OCI-LY1 (cell line): ENCODE results near the gene GLTPD2.

Experiments
- H2AFZ ChIP-seq: fragments of 200-600 bp; sonication (generic), shearing (Covaris generic); 2 replicates; pipeline ENCODE4 v1.6.0; 2014; ENCODE audit warnings: antibody characterized with exemption, mild to moderate bottlenecking, low read length
- H3F3A ChIP-seq: fragments of 200-600 bp; sonication (generic), shearing (Covaris generic); 2 replicates; pipeline ENCODE4 v1.6.0; 2014; ENCODE audit warnings: mild to moderate bottlenecking, antibody characterized with exemption, low read length, moderate library complexity; ENCODE audit not compliant: insufficient read depth
- H3K27ac ChIP-seq: fragments of 200-600 bp; sonication (generic); 2 replicates; pipeline ENCODE4 v1.5.1; 2014; ENCODE audit warnings: low read length, mixed run types, mild to moderate bottlenecking, low read depth; ENCODE audit not compliant: poor library complexity, severe bottlenecking
- H3K27me3 ChIP-seq: fragments of 200-600 bp; sonication (generic); 2 replicates; pipeline ENCODE4 v1.6.0; 2014; ENCODE audit warnings: antibody characterized with exemption, mild to moderate bottlenecking, low read length, moderate library complexity; ENCODE audit not compliant: insufficient read depth
- H3K36me3 ChIP-seq: fragments of 200-600 bp; sonication (generic); 2 replicates; pipeline ENCODE4 v1.6.1; 2014; ENCODE audit warnings: mild to moderate bottlenecking, antibody characterized with exemption, low read length, moderate library complexity, mixed read lengths; ENCODE audit not compliant: insufficient read depth
- H3K4me1 ChIP-seq: fragments of 200-600 bp; sonication (generic); 2 replicates; pipeline ENCODE4 v1.5.1; 2014; ENCODE audit warnings: mild to moderate bottlenecking, low read length, moderate library complexity; ENCODE audit not compliant: insufficient read depth, severe bottlenecking
- H3K4me2 ChIP-seq: fragments of 200-600 bp; sonication (generic), shearing (Covaris generic); 2 replicates; pipeline ENCODE4 v1.6.1; 2014; ENCODE audit warnings: low read length
- H3K4me3 ChIP-seq: fragments of 200-600 bp; sonication (generic); 2 replicates; pipeline ENCODE4 v1.5.1; 2014; ENCODE audit warnings: low read length, low read depth, mild to moderate bottlenecking, mixed read lengths; ENCODE audit not compliant: poor library complexity, severe bottlenecking
- H3K79me2 ChIP-seq: fragments of 200-600 bp; shearing (Covaris generic); 2 replicates; pipeline ENCODE4 v1.6.1; 2016; ENCODE audit warnings: mixed run types, low read length, mixed read lengths; ENCODE audit not compliant: insufficient read depth
- H3K9ac ChIP-seq: fragments of 200-600 bp; sonication (generic), shearing (Covaris generic); 2 replicates; pipeline ENCODE4 v1.6.1; 2014; ENCODE audit warnings: mild to moderate bottlenecking, low read length, mixed read lengths
- H3K9me2 ChIP-seq: fragments of 200-600 bp; sonication (generic), shearing (Covaris generic); 2 replicates; pipeline ENCODE4 v1.6.1; 2014; ENCODE audit warnings: low read depth, mild to moderate bottlenecking, low read length, mixed read lengths
- H3K9me3 ChIP-seq: fragments of 200-600 bp; shearing (Covaris generic); 2 replicates; pipeline ENCODE4 v1.6.1; 2014; ENCODE audit warnings: low read length, mixed read lengths
- H4K20me1 ChIP-seq: fragments of 200-600 bp; sonication (generic), shearing (Covaris generic); 2 replicates; pipeline ENCODE4 v1.6.0; 2016; ENCODE audit warnings: mild to moderate bottlenecking, low read length; ENCODE audit not compliant: insufficient read depth
- EZH2 ChIP-seq: fragments of 200-600 bp; sonication (generic), shearing (Covaris generic); IDR thresholded peaks from 2 replicates; pipeline ENCODE4 v1.8.0; 2017; ENCODE audit warnings: borderline replicate concordance, mixed run types, mild to moderate bottlenecking, antibody characterized with exemption, low read length, moderate library complexity, mixed read lengths
- TF ChIP-seq, protein P1 (sequence below): fragments of 200-600 bp; sonication (generic), shearing (Covaris generic); IDR thresholded peaks from 2 replicates; pipeline ENCODE4 v1.5.1; 2017; ENCODE audit warnings: mild to moderate bottlenecking, antibody characterized with exemption, low read length, moderate library complexity, mixed read lengths

GLTPD2 gene

DNA sequence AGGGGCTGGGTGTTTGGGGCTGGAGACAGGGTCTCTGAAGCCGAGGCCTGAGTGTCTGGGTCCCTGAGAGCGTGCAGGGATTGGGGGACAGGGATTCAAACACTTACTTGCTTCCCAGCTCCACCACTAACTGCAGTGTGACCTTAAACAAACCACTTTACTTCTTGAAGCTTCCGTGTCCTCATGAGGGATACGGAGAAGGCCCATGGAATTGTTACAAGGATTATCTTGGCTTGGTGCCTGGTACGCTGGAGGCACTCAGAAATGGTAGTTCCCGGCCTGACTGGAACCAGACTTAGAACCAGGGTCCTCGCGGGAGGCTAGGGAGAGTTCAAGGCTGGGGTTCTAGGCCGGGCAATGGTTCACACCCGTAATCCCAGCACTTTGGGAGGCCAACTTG, 46.1 kb upstream of the GLTPD2 start:
- Histone ChIP-seq H3K27me3 (peaks cover 9% of the 10 kb centered on the region), H3K4me1 (peaks cover 15% of the 10 kb centered on the region), H3K27ac (no peak overlapping the region), H3K9me3 (no peaks in the 10 kb centered on the region), H3K4me2 (no peak overlapping the region), H3K9ac (no peak overlapping the region), H3F3A (no peaks in the 10 kb centered on the region), H3K4me3 (no peak overlapping the region), H3K79me2 (no peaks in the 10 kb centered on the region), H3K36me3 (no peaks in the 10 kb centered on the region), H2AFZ (no peak overlapping the region), H4K20me1 (no peaks in the 10 kb centered on the region), H3K9me2 (no peaks in the 10 kb centered on the region)
- TF ChIP-seq EZH2: no peak
- TF ChIP-seq, protein P1, sequence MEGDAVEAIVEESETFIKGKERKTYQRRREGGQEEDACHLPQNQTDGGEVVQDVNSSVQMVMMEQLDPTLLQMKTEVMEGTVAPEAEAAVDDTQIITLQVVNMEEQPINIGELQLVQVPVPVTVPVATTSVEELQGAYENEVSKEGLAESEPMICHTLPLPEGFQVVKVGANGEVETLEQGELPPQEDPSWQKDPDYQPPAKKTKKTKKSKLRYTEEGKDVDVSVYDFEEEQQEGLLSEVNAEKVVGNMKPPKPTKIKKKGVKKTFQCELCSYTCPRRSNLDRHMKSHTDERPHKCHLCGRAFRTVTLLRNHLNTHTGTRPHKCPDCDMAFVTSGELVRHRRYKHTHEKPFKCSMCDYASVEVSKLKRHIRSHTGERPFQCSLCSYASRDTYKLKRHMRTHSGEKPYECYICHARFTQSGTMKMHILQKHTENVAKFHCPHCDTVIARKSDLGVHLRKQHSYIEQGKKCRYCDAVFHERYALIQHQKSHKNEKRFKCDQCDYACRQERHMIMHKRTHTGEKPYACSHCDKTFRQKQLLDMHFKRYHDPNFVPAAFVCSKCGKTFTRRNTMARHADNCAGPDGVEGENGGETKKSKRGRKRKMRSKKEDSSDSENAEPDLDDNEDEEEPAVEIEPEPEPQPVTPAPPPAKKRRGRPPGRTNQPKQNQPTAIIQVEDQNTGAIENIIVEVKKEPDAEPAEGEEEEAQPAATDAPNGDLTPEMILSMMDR: no peak

GRCh38 chr17:4743216-4743615, 45.5 kb upstream of the GLTPD2 start:
- TF ChIP-seq, protein P1: no peak
- no peak for TF ChIP-seq EZH2
- H3K4me1 ChIP-seq: peaks cover 21% of the 10 kb centered on the region
- no peaks in the 10 kb centered on the region for H3F3A ChIP-seq
- no peak overlapping the region for H3K9ac ChIP-seq
- no peaks in the 10 kb centered on the region for H3K9me3 ChIP-seq
- H3K9me2 ChIP-seq: no peaks in the 10 kb centered on the region
- no peak overlapping the region for H3K4me2 ChIP-seq
- no peaks in the 10 kb centered on the region for H3K36me3 ChIP-seq
- no peaks in the 10 kb centered on the region for H4K20me1 ChIP-seq
- H3K27ac ChIP-seq: no peak overlapping the region
- no peaks in the 10 kb centered on the region for H3K79me2 ChIP-seq
- H3K4me3 ChIP-seq: no peak overlapping the region
- peaks cover 9% of the 10 kb centered on the region for H3K27me3 ChIP-seq
- no peak overlapping the region for H2AFZ ChIP-seq

DNA sequence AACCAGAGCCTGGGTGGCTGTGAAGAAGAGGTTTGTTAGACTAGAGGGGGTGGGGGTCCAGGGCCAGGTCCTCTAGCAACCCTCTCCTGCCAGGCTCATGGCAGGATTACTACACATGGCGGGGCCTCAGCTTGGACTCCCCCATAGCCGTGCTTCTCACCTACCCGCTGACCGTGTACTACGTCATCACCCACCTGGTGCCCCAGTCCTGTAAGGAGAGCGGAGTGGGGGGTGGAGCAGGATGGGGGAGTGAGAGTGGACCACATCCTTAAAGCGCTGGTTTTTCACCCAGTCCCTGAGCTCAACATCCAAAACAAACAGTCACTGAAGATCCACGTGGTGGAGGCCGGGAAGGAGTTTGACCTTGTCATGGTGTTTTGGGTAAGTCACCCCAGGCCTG, 44.9 kb upstream of the GLTPD2 start:
- no peaks in the 10 kb centered on the region for H3K36me3 ChIP-seq
- H3K4me3 ChIP-seq: no peak overlapping the region
- H3K9me2 ChIP-seq: no peaks in the 10 kb centered on the region
- peaks cover 18% of the 10 kb centered on the region for H3K4me1 ChIP-seq
- no peak overlapping the region for H3K9ac ChIP-seq
- H3K27me3 ChIP-seq: peaks cover 6% of the 10 kb centered on the region
- H3K9me3 ChIP-seq: no peaks in the 10 kb centered on the region
- TF ChIP-seq EZH2: no peak
- TF ChIP-seq, protein P1: no peak
- H3F3A ChIP-seq: no peaks in the 10 kb centered on the region
- no peaks in the 10 kb centered on the region for H3K79me2 ChIP-seq
- H3K27ac ChIP-seq: no peak overlapping the region
- no peak overlapping the region for H2AFZ ChIP-seq
- H3K4me2 ChIP-seq: no peak overlapping the region
- no peaks in the 10 kb centered on the region for H4K20me1 ChIP-seq
